Endothelial cell of umbilical vein (primary cell): Measurements from ENCODE around the gene INPP5E.
A peak's percentile ranks its signal among the peaks of the same experiment; 100 is the strongest.

Experiments used
- CTCF ChIP-seq, 2 donors: IDR thresholded peaks; 1 replicate in 1 of 2; 2 replicates in 1 of 2; pipeline ENCODE4 v1.5.1; 2011; ENCODE audit warnings: low read length in 2 of 2, mild to moderate bottlenecking in 2 of 2, moderate library complexity in 2 of 2, control low read depth in 1 of 2, inconsistent platforms in 1 of 2, low read depth in 1 of 2; ENCODE audit not compliant: insufficient read depth in 1 of 2; ENCODE audit errors: extremely low read depth in 1 of 2
- GATA2 ChIP-seq: IDR thresholded peaks from 2 replicates; pipeline ENCODE4 v1.7.0; 2011; ENCODE audit warnings: low read depth, mild to moderate bottlenecking, moderate library complexity, mixed read lengths, low read length; ENCODE audit not compliant: insufficient read length, insufficient read depth
- POLR2A ChIP-seq: IDR thresholded peaks from 2 replicates; pipeline ENCODE4 v1.6.1; 2012; ENCODE audit warnings: low read depth, mild to moderate bottlenecking, control low read depth, low read length
- POLR2AphosphoS5 ChIP-seq: IDR thresholded peaks from 2 replicates; pipeline ENCODE4 v1.6.1; 2012; ENCODE audit warnings: low read depth, mild to moderate bottlenecking, control low read depth, low read length, moderate library complexity; ENCODE audit not compliant: insufficient read depth

- TF ChIP-seq CTCF (IDR thresholded peaks at IDR 0.05; ENCODE audit: extremely low read depth in 1 of 2, insufficient read depth in 1 of 2, low read depth in 1 of 2, low read length in 2 of 2) (peak; percentile 59 to 63), POLR2AphosphoS5 (peak; percentile 87), POLR2A (peak; percentile 71), GATA2 (no peak)
These were observed at the start of gene INPP5E for GRCh38 chr9:136439481-136440408.
